H1 (cell line): Measurements from ENCODE around the gene BRD1. TPM values are rescaled to one million over a fixed set of nuclear protein-coding genes. Genes with fewer than 3 reads are reported as not detected.

ENCODE experiments used
- CBX8 ChIP-seq: fragments of 300-800, 300-1000 bp; sonication (generic); IDR thresholded peaks from 2 replicates; pipeline ENCODE4 v1.7.1; 2016; ENCODE audit warnings: low read depth, low read length, borderline replicate concordance
- CHD1 ChIP-seq: IDR thresholded peaks from 2 replicates; pipeline ENCODE4 v1.6.1; 2012; ENCODE audit warnings: low read depth, low read length, improper control_type of control experiment
- FOSL1 ChIP-seq: IDR thresholded peaks from 2 replicates; pipeline ENCODE4 v1.6.1; 2011; ENCODE audit warnings: mild to moderate bottlenecking, low read depth, low read length, moderate library complexity; ENCODE audit not compliant: insufficient read depth
- GABPA ChIP-seq: IDR thresholded peaks from 2 replicates; pipeline ENCODE4 v1.6.1; 2011; ENCODE audit warnings: mild to moderate bottlenecking, low read length, moderate library complexity, borderline replicate concordance; ENCODE audit not compliant: insufficient read depth
- KDM1A ChIP-seq: fragments of 200-600, 300-600 bp; sonication (generic); IDR thresholded peaks from 2 replicates; pipeline ENCODE4 v1.7.1; 2016; ENCODE audit warnings: mild to moderate bottlenecking, low read length, borderline replicate concordance
- RAD21 ChIP-seq, 2 experiments: IDR thresholded peaks in 1 of 2; conservative IDR thresholded peaks in 1 of 2; 2 replicates each; pipeline ENCODE4 v1.6.1; 2011; ENCODE audit warnings: low read depth in 2 of 2, low read length in 2 of 2, improper control_type of control experiment in 1 of 2, inconsistent platforms in 1 of 2, mild to moderate bottlenecking in 1 of 2, moderate library complexity in 1 of 2
- TBP ChIP-seq: IDR thresholded peaks from 2 replicates; pipeline ENCODE4 v1.6.1; 2011; ENCODE audit warnings: low read depth, low read length, improper control_type of control experiment
- polyA plus RNA-seq, 7 experiments: library from polyadenylated mRNA; depleted of rRNA in 3 of 7; stranded (reverse) in 5 of 7; unstranded in 2 of 7; fragments of >200 nt in 5 of 7; fragments of 200-250 nt in 2 of 7; gene quantifications; 1 replicate in 5 of 7; 2 replicates in 1 of 7; 4 replicates in 1 of 7; pipeline versions ENCODE4 v1.2.1 to v1.2.3, GENCODE V29; 2011 to 2013; ENCODE audit warnings: missing spikeins in 2 of 7, mixed read lengths in 2 of 7
- total RNA-seq: library from RNA; stranded (reverse); fragmentation: NEBNext Ultra II Directional; extraction: Animal tissue kit (Norgen Biotek cat#: 25700); gene quantifications from 2 replicates; pipeline ENCODE4 v1.2.1, GENCODE V29; 2021

The BRD1 gene
- total and polyA plus RNA-seq, 2 of the 8 experiments (the other 6 are each of a cell fraction or from before 2014, with no cell fraction given): 6.8 to 34.0 TPM

- no peak for TF ChIP-seq RAD21 (IDR thresholded peaks at IDR 0.05 in 1 of 2, conservative IDR thresholded peaks at IDR 0.05 in 1 of 2; ENCODE audit: low read depth in 2 of 2, low read length in 2 of 2)
- TF ChIP-seq CBX8: no peak
- TF ChIP-seq KDM1A: no peak
- no peak for TF ChIP-seq FOSL1
- no peak for TF ChIP-seq GABPA
- TF ChIP-seq TBP: no peak
- TF ChIP-seq CHD1: no peak
These were observed 37.5 kb upstream of the BRD1 start (continued) for GRCh38 chr22:49865156-49865555.
